Natural killer cell treated with Interleukin-12 subunit alpha and Interleukin-12 subunit beta and Interleukin-15 and Interleukin-18, amount 100 ng/mL, for 72 hours (primary cell): ENCODE results near the gene CCNB3. TPM values are rescaled to one million over a fixed set of nuclear protein-coding genes. Genes with fewer than 3 reads are reported as not detected.
"Not testable (repeated sequence)": the region's sequence is repeated elsewhere in the genome, so short reads cannot be mapped to it uniquely, and the experiment has no call there.

ENCODE experiments used
- ATAC-seq, 2 donors: fragments of 150-1000 bp; cut with Tn5 transposase in 1 of 2; sonication (Bioruptor Pico), chemical (Tn5 transposase) in 1 of 2; 2 replicates each; pipeline ENCODE4 v1.10.0; 2021
- DNase-seq: peaks from one replicate; pipeline ENCODE4 v3.0.0; 2022; ENCODE audit warnings: low spot score
- H3K27ac Mint-ChIP-seq, 2 donors: 1 replicate in 1 of 2; 2 replicates in 1 of 2; pipeline ENCODE4 v1.8.0; 2022; ENCODE audit warnings: mixed read lengths in 2 of 2, mild to moderate bottlenecking in 1 of 2, moderate library complexity in 1 of 2
- H3K27me3 Mint-ChIP-seq, 2 donors: 1 replicate in 1 of 2; 2 replicates in 1 of 2; pipeline ENCODE4 v1.8.0; 2022; ENCODE audit warnings: mixed read lengths in 2 of 2
- H3K36me3 Mint-ChIP-seq: one replicate; pipeline ENCODE4 v1.8.0; 2022; ENCODE audit warnings: mixed read lengths
- H3K4me1 Mint-ChIP-seq, 2 donors: 1 replicate in 1 of 2; 2 replicates in 1 of 2; pipeline ENCODE4 v1.8.0; 2022; ENCODE audit warnings: low read depth in 2 of 2, mixed read lengths in 2 of 2, mild to moderate bottlenecking in 1 of 2
- H3K4me3 Mint-ChIP-seq: one replicate; pipeline ENCODE4 v1.8.0; 2022; ENCODE audit warnings: mixed read lengths
- H3K9me3 Mint-ChIP-seq: 2 replicates; pipeline ENCODE4 v1.8.0; 2022; ENCODE audit warnings: mixed read lengths
- total RNA-seq, 2 donors: library from RNA; stranded (reverse); gene quantifications; one replicate each; pipeline ENCODE4 v1.2.3, GENCODE V29; 2022

CCNB3 gene
- total RNA-seq, 2 donors from 2014 or later, result 0.22 to 0.74 TPM

- peaks cover 7 to 10% of the 10 kb centered on the region in 2 donors for H3K27me3 Mint-ChIP-seq
- ATAC-seq, result no peak
- no peak overlapping the region for H3K4me3 Mint-ChIP-seq
- no peak overlapping the region for H3K27ac Mint-ChIP-seq
- DNase-seq, result no peak
- no peaks in the 10 kb centered on the region for H3K9me3 Mint-ChIP-seq
- H3K36me3 Mint-ChIP-seq, result no peaks in the 10 kb centered on the region
- peaks cover 12 to 13% of the 10 kb centered on the region in 2 donors for H3K4me1 Mint-ChIP-seq
These were observed 2.0 kb upstream of the CCNB3 start for GRCh38 chrX:50202539-50202938.

GRCh38 chrX:50206753-50207152 is 2.2 kb downstream of the CCNB3 start:
- Mint-ChIP-seq H3K4me3 (no peak overlapping the region), H3K27ac (no peak overlapping the region), H3K4me1 (peaks cover 12 to 13% of the 10 kb centered on the region in 2 donors), H3K36me3 (no peaks in the 10 kb centered on the region), H3K27me3 (peaks cover 0 to 5% of the 10 kb centered on the region in 2 donors), H3K9me3 (no peaks in the 10 kb centered on the region)
- ATAC-seq, result no peak
- no peak for DNase-seq

GRCh38 chrX:50211510-50211909 is 6.9 kb downstream of the CCNB3 start:
- H3K4me3 Mint-ChIP-seq, result no peak overlapping the region
- DNase-seq (no peak), ATAC-seq (no peak)
- peaks cover 0 to 2% of the 10 kb centered on the region in 2 donors for H3K27me3 Mint-ChIP-seq
- H3K36me3 Mint-ChIP-seq, result no peaks in the 10 kb centered on the region
- H3K4me1 Mint-ChIP-seq, result no peaks in the 10 kb centered on the region
- no peak overlapping the region for H3K27ac Mint-ChIP-seq
- H3K9me3 Mint-ChIP-seq, result no peaks in the 10 kb centered on the region

GRCh38 chrX:50281253-50281652 is 76.7 kb downstream of the CCNB3 start:
- Mint-ChIP-seq H3K4me1 (no peaks in the 10 kb centered on the region), H3K27me3 (peaks cover 0 to 8% of the 10 kb centered on the region in 2 donors), H3K27ac (no peak overlapping the region), H3K36me3 (no peaks in the 10 kb centered on the region), H3K4me3 (no peak overlapping the region), H3K9me3 (no peaks in the 10 kb centered on the region)
- ATAC-seq, result no peak
- no peak for DNase-seq

GRCh38 chrX:50327235-50327634 is 122.7 kb downstream of the CCNB3 start:
- ATAC-seq, result no peak
- H3K4me3 Mint-ChIP-seq, result no peak overlapping the region
- H3K36me3 Mint-ChIP-seq, result no peaks in the 10 kb centered on the region
- H3K27ac Mint-ChIP-seq, result no peak overlapping the region
- H3K4me1 Mint-ChIP-seq, result no peaks in the 10 kb centered on the region
- H3K9me3 Mint-ChIP-seq, result no peaks in the 10 kb centered on the region
- peaks cover 0 to 8% of the 10 kb centered on the region in 2 donors for H3K27me3 Mint-ChIP-seq
- DNase-seq, result no peak

GRCh38 chrX:50332668-50333067 is 128.1 kb downstream of the CCNB3 start:
- not testable (repeated sequence) for H3K9me3 Mint-ChIP-seq, H3K27me3 Mint-ChIP-seq, H3K4me3 Mint-ChIP-seq, DNase-seq, H3K27ac Mint-ChIP-seq, H3K4me1 Mint-ChIP-seq, H3K36me3 Mint-ChIP-seq, ATAC-seq

GRCh38 chrX:50333308-50333707 is 128.7 kb downstream of the CCNB3 start:
- no peak overlapping the region for H3K27ac Mint-ChIP-seq
- peaks cover 0 to 3% of the 10 kb centered on the region in 2 donors for H3K27me3 Mint-ChIP-seq
- no peak for ATAC-seq
- no peak overlapping the region for H3K4me3 Mint-ChIP-seq
- peaks cover 0 to 4% of the 10 kb centered on the region in 2 donors for H3K4me1 Mint-ChIP-seq
- no peaks in the 10 kb centered on the region for H3K9me3 Mint-ChIP-seq
- H3K36me3 Mint-ChIP-seq, result no peaks in the 10 kb centered on the region
- no peak for DNase-seq

- H3K4me1 Mint-ChIP-seq, result no peaks in the 10 kb centered on the region
- H3K36me3 Mint-ChIP-seq, result no peaks in the 10 kb centered on the region
- no peak for DNase-seq
- H3K4me3 Mint-ChIP-seq, result no peak overlapping the region
- H3K27me3 Mint-ChIP-seq, result peaks cover 0 to 6% of the 10 kb centered on the region in 2 donors
- H3K9me3 Mint-ChIP-seq, result no peaks in the 10 kb centered on the region
- H3K27ac Mint-ChIP-seq, result no peak overlapping the region
- no peak for ATAC-seq
These were observed 139.4 kb downstream of the CCNB3 start for GRCh38 chrX:50343917-50344316.

- no peak for DNase-seq
- no peaks in the 10 kb centered on the region for H3K36me3 Mint-ChIP-seq
- H3K9me3 Mint-ChIP-seq, result peaks cover 2% of the 10 kb centered on the region
These were observed 168.4 kb downstream of the CCNB3 start for GRCh38 chrX:50372966-50373365.

GRCh38 chrX:50375481-50376267 is 171.1 kb downstream of the CCNB3 start:
- Mint-ChIP-seq H3K4me1 (peaks cover 6 to 19% of the 10 kb centered on the region in 2 donors), H3K27ac (peak overlapping the region in 1 of 2 donors; percentile 10), H3K9me3 (peaks cover 2% of the 10 kb centered on the region), H3K36me3 (no peaks in the 10 kb centered on the region), H3K27me3 (peaks cover 0 to 12% of the 10 kb centered on the region in 2 donors), H3K4me3 (no peak overlapping the region)
- DNase-seq (no peak), ATAC-seq (no peak)

More at GRCh38 chrX:50372966-50373365, 168.4 kb downstream of the CCNB3 start:
- Mint-ChIP-seq H3K27ac (no peak overlapping the region), H3K27me3 (peaks cover 0 to 12% of the 10 kb centered on the region in 2 donors), H3K4me1 (peaks cover 0 to 9% of the 10 kb centered on the region in 2 donors), H3K4me3 (no peak overlapping the region)
- no peak for ATAC-seq

- H3K27ac Mint-ChIP-seq, result no peak overlapping the region
- H3K4me3 Mint-ChIP-seq, result no peak overlapping the region
- H3K27me3 Mint-ChIP-seq, result peaks cover 0 to 3% of the 10 kb centered on the region in 2 donors
- H3K9me3 Mint-ChIP-seq, result no peaks in the 10 kb centered on the region
- peaks cover 7% of the 10 kb centered on the region for H3K36me3 Mint-ChIP-seq
- no peak for DNase-seq
- H3K4me1 Mint-ChIP-seq, result peaks cover 32 to 33% of the 10 kb centered on the region in 2 donors
- ATAC-seq, result no peak
These were observed 177.3 kb downstream of the CCNB3 start for GRCh38 chrX:50381729-50382415.

GRCh38 chrX:50386520-50386919 is 182.0 kb downstream of the CCNB3 start:
- no peak for DNase-seq
- Mint-ChIP-seq H3K27me3 (no peaks in the 10 kb centered on the region), H3K27ac (peak overlapping the region in 1 of 2 donors; percentile 51), H3K4me3 (peak overlapping the region; percentile 11), H3K4me1 (peaks cover 25 to 36% of the 10 kb centered on the region in 2 donors), H3K9me3 (no peaks in the 10 kb centered on the region), H3K36me3 (peaks cover 7% of the 10 kb centered on the region)
- no peak for ATAC-seq

GRCh38 chrX:50393902-50394301 is 189.3 kb downstream of the CCNB3 start:
- Mint-ChIP-seq H3K4me1 (peaks cover 8 to 11% of the 10 kb centered on the region in 2 donors), H3K36me3 (peaks cover 6% of the 10 kb centered on the region), H3K9me3 (no peaks in the 10 kb centered on the region), H3K27ac (no peak overlapping the region), H3K4me3 (no peak overlapping the region), H3K27me3 (peaks cover 0 to 17% of the 10 kb centered on the region in 2 donors)
- ATAC-seq (no peak), DNase-seq (no peak)
